B cell (primary cell): ENCODE data around the gene ZCCHC13.
"Not testable (repeated sequence)": the region's sequence is repeated elsewhere in the genome, so short reads cannot be mapped to it uniquely, and the experiment has no call there.

Source experiments
- CTCF ChIP-seq: fragments of 200-600 bp; IDR thresholded peaks from one replicate; pipeline ENCODE4 v1.8.0; 2022; ENCODE audit warnings: antibody characterized with exemption, mild to moderate bottlenecking
- EZH2 ChIP-seq: IDR thresholded peaks from 2 replicates; pipeline ENCODE4 v1.6.1; 2012; ENCODE audit warnings: borderline replicate concordance, low read depth, mild to moderate bottlenecking, moderate library complexity, low read length; ENCODE audit not compliant: insufficient read depth, poor library complexity, severe bottlenecking

GRCh38 chrX:74342211-74342610 is 38.2 kb downstream of the ZCCHC13 start:
- not testable (repeated sequence) for TF ChIP-seq CTCF, EZH2
